ENCODE results near the gene PROS1.
A peak's percentile ranks its signal among the peaks of the same experiment; 100 is the strongest.

Gene PROS1

GRCh38 chr3:93973131-93974126 is at the start of gene PROS1:
Gene PROS1, minus strand, starts transcription at chr3:93973896. Its CDS starts 147 bp downstream, at chr3:93973749.
- TF ChIP-seq CTCF (IDR thresholded peaks at IDR 0.05): peak; percentile 16; the same call in 1 of the 2 replicates

DNA sequence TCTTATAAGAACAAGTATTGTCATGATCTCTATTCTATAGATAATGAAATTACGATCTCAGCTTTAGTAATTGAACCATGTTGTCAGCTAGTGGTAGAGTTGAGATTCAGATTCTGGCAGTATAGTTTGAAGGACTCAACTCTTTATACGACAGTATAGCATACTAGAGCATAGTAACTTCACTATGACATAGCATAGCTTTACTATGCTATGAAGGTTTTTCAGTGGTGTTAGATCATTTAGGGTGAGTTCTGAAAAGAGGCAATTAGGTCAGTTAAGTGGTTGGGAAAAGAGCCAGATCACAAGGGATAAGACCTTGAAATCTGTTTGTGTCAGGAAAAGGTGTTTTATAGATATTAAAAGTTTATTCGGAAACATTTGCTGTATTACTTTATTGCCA is 46.6 kb upstream of the PROS1 start:
- no peak for TF ChIP-seq CTCF (IDR thresholded peaks at IDR 0.05)

DNA sequence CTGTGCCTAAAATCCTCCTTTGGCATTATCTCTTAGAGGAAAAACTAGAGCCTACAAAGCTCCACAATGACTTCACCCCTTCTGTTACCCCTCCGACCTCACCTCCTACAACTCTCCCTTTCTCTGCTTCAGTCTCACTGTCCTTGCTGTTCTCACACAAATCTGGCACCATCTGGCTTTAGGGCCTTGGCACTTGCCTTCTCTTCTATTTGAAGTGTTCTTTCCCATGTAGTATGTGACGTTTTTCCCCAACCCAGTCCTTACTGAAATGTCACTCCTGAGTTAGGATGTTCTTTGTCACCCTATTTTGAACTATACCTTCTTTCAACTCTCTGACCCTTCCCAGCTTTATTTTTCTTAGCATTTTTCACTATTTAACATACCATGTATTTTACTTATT is 46.0 kb upstream of the PROS1 start:
- TF ChIP-seq CTCF (IDR thresholded peaks at IDR 0.05): no peak

GRCh38 chr3:94015025-94015424 is 41.3 kb upstream of the PROS1 start:
- TF ChIP-seq CTCF (IDR thresholded peaks at IDR 0.05): no peak

DNA sequence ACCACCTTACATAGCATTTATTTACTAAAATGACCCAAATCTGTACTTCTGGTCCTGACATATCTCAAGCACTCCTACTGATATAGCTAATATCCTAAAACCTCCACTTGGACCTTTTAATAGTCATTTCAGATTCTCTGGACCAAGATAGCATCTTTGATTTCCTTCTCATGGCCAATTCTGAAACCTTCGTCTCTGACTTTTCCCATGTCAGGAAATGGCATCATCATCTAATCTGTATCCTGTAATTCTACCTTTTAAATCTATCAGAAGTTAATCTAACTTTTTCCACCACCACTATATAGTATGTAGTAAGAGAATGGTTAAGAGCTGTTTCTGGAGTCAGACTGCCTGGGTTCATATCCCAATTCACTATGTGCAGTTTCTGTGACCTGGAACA is 38.5 kb upstream of the PROS1 start:
- no peak for TF ChIP-seq CTCF (IDR thresholded peaks at IDR 0.05)

DNA sequence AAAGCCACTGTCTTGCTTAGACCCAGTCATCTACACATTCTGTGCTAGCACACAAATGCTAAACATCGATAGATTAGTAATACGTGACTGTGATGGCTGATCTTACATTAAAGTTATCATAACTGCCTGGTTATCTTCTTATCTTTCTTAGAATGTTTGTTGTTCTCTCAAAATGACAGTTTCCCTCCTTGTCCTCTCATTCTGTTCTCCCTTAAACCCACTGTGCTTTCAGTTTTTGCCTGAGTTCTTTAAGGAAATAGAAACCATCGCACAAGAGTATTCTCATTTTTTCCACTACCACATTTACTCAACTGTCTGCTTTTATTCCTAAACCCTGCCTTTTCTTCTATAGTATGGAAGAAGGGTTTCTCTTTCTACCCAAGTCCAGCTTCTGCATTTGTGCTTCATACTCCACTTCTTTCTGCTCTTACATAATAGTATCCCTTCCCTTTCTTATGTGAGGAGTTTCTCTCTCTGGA is 37.6 kb upstream of the PROS1 start:
- no peak for TF ChIP-seq CTCF (IDR thresholded peaks at IDR 0.05)

- no peak for TF ChIP-seq CTCF (IDR thresholded peaks at IDR 0.05)
Observed at GRCh38 chr3:94009608-94010007, 35.9 kb upstream of the PROS1 start.
